Measurements from ENCODE around the gene LRRTM1.

GRCh38 chr2:80328159-80328571 lies 23.6 kb upstream of the LRRTM1 start:
- no peak for TF ChIP-seq POLR2A (IDR thresholded peaks at IDR 0.05; ENCODE audit: low read depth, low read length)
- TF ChIP-seq POLR2AphosphoS5 (IDR thresholded peaks at IDR 0.05; ENCODE audit: low read depth, low read length), result no peak
